Nucleus accumbens (tissue), 56 donors: Measurements from ENCODE around the gene CACNB1.

Experiments
- DNase-seq, 56 donors: peaks; one replicate each; lab custom pipeline; 2025; lab: John Stamatoyannopoulos, UW

CACNB1 gene

GRCh38 chr17:39227364-39227919, 30.0 kb upstream of the CACNB1 start:
- DNase-seq = no peak

GRCh38 chr17:39225959-39226683, 28.7 kb upstream of the CACNB1 start:
- peak in 43 of 56 donors; percentile 9 to 91 (median 56) for DNase-seq

- no peak for DNase-seq
Measured at GRCh38 chr17:39225308-39225958, 28.0 kb upstream of the CACNB1 start, which contains the start of gene STAC2. STAC2 (minus strand) TSS chr17:39225945; CDS start chr17:39225502, 443 bp downstream.

GRCh38 chr17:39224778-39225307, 27.4 kb upstream of the CACNB1 start:
- no peak for DNase-seq

GRCh38 chr17:39223907-39224777, 26.7 kb upstream of the CACNB1 start:
- DNase-seq = peak in 4 of 56 donors; percentile 13 to 27 (median 20)

GRCh38 chr17:39222866-39223834, 25.7 kb upstream of the CACNB1 start:
- DNase-seq = no peak

GRCh38 chr17:39222151-39222550, 24.7 kb upstream of the CACNB1 start:
- DNase-seq = no peak

- no peak for DNase-seq
Measured at GRCh38 chr17:39221572-39221971, 24.1 kb upstream of the CACNB1 start.

- DNase-seq = peak in 43 of 56 donors; percentile 18 to 81 (median 44)
Measured at GRCh38 chr17:39219647-39220154, 22.2 kb upstream of the CACNB1 start.

- DNase-seq = no peak
Measured at GRCh38 chr17:39218906-39219305, 21.4 kb upstream of the CACNB1 start.

GRCh38 chr17:39217734-39218369, 20.4 kb upstream of the CACNB1 start:
- DNase-seq = no peak

- no peak for DNase-seq
Measured at GRCh38 chr17:39213852-39214251, 16.4 kb upstream of the CACNB1 start.

GRCh38 chr17:39212841-39213480, 15.5 kb upstream of the CACNB1 start:
- DNase-seq = peak in 3 of 56 donors; percentile 6 to 14 (median 11)

- DNase-seq = no peak
Measured at GRCh38 chr17:39212195-39212810, 14.8 kb upstream of the CACNB1 start.

GRCh38 chr17:39210093-39210434, 12.6 kb upstream of the CACNB1 start:
- no peak for DNase-seq

- DNase-seq = peak in 37 of 56 donors; percentile 8 to 84 (median 42)
Measured at GRCh38 chr17:39209317-39210092, 12.0 kb upstream of the CACNB1 start.

- DNase-seq = no peak
Measured at GRCh38 chr17:39208893-39209292, 11.4 kb upstream of the CACNB1 start.
